ENCODE measurements around the gene NT5C. TPM values are rescaled to one million over a fixed set of nuclear protein-coding genes. Genes with fewer than 3 reads are reported as not detected.
"Not testable (repeated sequence)": the region's sequence is repeated elsewhere in the genome, so short reads cannot be mapped to it uniquely, and the experiment has no call there.

The NT5C gene
- 135 and 304 TPM in 2 replicates for total RNA-seq (2014; rRNA removed; shearing (Covaris generic); ENCODE audit: low replicate concordance)

- in situ Hi-C loops (cut with HindIII; ENCODE audit: low pct_unique_long_range_greater_than_20kb, low sequenced_read_pairs), result no loop called here
- peak; percentile 88 for DNase-seq (ENCODE audit: low read depth)
These were observed at the start of gene NT5C for GRCh38 chr17:75131278-75132017. Gene NT5C, minus strand, starts transcription at chr17:75131742. Its CDS starts 35 bp downstream, at chr17:75131707.

DNA sequence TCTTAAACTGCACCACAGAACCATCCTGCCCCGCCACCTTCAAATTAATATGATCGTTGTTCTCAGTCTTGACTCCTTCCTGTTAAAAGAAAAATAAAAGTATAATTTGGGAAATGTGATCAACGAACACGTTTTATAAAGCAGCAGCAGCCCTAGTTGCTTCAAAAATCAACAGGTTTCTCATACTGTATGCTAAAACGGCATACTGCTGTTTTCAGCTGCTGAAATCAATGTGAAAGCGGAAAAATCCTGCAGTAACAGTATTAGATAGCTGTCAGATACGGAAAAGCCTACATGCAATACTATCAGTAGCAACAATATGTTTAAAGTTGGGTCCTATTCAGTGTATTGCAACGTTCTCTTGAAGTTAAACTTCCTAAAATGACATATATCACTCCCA lies 49.6 kb upstream of the NT5C start:
- in situ Hi-C loops (cut with HindIII; ENCODE audit: low pct_unique_long_range_greater_than_20kb, low sequenced_read_pairs), result no loop called here
- DNase-seq (ENCODE audit: low read depth), result no peak

- in situ Hi-C loops (cut with HindIII; ENCODE audit: low pct_unique_long_range_greater_than_20kb, low sequenced_read_pairs), result no loop called here
- DNase-seq (ENCODE audit: low read depth), result no peak
These were observed 46.9 kb upstream of the NT5C start for GRCh38 chr17:75178453-75178852.

DNA sequence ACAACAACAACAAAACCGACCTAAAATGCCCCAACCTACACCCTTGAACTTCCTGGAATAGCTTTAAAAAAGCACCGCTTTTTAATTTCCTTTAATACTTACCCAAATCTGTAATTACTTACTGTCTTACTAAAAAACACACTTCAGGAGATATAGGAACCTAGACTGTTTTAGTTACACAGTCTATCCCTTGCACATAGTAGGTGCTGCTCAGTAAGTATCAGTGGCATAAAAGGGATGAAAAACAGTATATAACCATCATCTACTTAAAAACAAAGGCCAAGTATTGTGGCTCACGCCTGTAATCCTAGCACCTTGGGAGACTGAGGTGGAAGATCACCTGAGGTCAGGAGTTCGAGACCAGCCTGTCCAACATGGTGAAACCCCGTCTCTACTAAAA lies 45.1 kb upstream of the NT5C start:
- in situ Hi-C loops (cut with HindIII; ENCODE audit: low pct_unique_long_range_greater_than_20kb, low sequenced_read_pairs), result no loop called here
- no peak for DNase-seq (ENCODE audit: low read depth)

- in situ Hi-C loops (cut with HindIII; ENCODE audit: low pct_unique_long_range_greater_than_20kb, low sequenced_read_pairs), result no loop called here
These were observed 43.5 kb upstream of the NT5C start for GRCh38 chr17:75174996-75175395.

DNA sequence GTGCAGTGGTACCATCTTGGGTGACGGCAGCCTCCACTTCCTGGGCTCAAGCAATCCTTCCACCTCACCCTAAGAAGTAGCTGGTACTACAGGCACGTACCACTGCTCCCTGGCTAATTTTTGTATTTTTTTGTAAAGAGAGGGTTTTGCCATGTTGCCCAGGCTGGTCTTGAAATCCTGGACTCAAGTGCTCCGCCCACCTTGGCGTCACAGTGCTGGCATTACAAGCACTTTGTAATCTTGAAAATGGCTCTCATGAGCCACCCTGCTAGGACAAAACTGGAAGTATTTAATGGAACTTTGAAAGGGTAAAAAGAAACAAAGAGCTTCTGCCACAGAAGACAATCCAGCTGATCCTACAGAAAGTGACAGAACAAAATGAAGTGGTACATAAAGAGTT lies 42.0 kb upstream of the NT5C start:
- no peak for DNase-seq (ENCODE audit: low read depth)
- in situ Hi-C loops (cut with HindIII; ENCODE audit: low pct_unique_long_range_greater_than_20kb, low sequenced_read_pairs), result no loop called here

More at GRCh38 chr17:75174996-75175395, 43.5 kb upstream of the NT5C start:
- DNase-seq (ENCODE audit: low read depth), result no peak

- in situ Hi-C loops (cut with HindIII; ENCODE audit: low pct_unique_long_range_greater_than_20kb, low sequenced_read_pairs), result no loop called here
- no peak for DNase-seq (ENCODE audit: low read depth)
These were observed 37.5 kb upstream of the NT5C start for GRCh38 chr17:75168998-75169397.

- in situ Hi-C loops (cut with HindIII; ENCODE audit: low pct_unique_long_range_greater_than_20kb, low sequenced_read_pairs); DNase-seq (ENCODE audit: low read depth): not testable (repeated sequence)
These were observed 33.1 kb upstream of the NT5C start for GRCh38 chr17:75164606-75165005.

DNA sequence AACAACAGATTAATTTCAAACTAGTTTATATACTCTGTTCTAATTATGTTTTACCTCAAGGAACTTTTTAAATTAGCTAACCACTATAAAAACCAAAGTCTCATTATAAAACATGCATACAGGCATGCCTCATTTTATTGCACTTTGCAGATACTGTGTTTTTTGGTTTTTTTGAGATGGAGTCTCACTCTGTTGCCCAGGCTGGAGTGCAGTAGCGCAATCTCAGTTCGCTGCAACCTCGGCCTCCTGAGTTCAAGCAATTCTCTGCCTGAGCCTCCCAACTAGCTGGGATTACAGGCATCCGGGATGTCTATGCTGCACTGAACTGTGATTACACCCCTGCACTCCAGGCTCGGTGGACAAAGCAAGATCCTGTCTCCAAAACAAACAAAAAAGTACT lies 31.5 kb upstream of the NT5C start:
- in situ Hi-C loops (cut with HindIII; ENCODE audit: low pct_unique_long_range_greater_than_20kb, low sequenced_read_pairs), result no loop called here
- DNase-seq (ENCODE audit: low read depth), result no peak

DNA sequence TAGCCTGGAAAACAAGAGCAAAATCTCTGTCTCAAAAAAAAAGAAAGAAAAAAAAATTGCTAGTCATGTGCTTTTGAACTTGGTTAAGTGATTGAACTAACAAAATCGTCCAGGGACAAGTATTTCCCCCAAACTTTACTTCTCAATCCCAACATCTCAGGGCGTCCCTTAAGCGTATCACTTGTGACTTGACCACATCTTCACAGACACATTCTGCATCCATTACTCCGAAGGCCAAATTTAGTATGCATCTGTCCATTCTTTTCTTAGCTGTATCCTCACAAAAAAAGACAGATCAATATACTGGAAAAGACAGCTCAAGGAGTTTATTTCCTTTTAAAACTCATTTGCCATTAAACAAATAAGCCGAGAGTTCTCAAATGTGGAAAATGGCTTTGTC lies 28.7 kb upstream of the NT5C start:
- in situ Hi-C loops (cut with HindIII; ENCODE audit: low pct_unique_long_range_greater_than_20kb, low sequenced_read_pairs), result no loop called here
- no peak for DNase-seq (ENCODE audit: low read depth)

DNA sequence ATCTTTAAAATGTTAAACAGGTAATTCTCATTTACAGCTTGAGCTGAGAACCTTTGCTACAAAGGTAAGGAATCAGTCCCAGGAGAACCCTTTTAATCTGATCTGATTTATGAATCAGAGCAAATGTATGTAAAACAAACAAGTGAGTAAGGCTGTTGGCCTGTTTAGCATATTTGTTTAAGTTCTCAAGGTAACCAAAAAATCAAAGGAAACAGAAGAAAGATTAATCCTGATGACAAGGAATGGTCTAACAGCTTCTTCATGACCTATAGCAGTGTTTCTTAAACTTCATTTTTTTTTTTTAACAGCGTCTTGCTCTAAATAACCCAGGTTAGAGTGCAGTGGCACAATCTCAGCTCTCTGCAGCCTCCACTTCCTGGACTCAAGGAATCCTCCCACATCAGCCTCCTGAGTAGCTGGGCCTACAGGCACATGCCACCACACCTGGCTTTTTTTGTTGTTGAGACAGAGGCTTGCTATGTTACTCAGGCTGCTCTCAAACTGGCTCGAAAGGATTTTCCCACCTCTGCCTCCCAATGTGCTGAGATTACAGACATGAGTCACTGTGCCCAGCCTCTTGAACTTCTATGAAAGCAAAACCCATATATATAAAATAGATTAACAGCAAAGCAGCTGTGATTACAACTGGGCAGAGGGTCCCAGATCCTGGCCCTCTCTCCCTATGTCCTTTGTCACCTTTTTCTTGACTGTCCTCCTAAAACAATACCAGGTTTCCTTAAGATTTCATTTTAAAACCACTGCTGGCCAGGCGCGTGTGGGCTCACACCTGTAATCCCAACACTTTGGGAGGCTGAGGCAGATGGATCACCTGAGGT lies 27.9 kb upstream of the NT5C start:
- in situ Hi-C loops (cut with HindIII; ENCODE audit: low pct_unique_long_range_greater_than_20kb, low sequenced_read_pairs), result no loop called here
- DNase-seq (ENCODE audit: low read depth), result peak; percentile 27

- DNase-seq (ENCODE audit: low read depth); in situ Hi-C loops (cut with HindIII; ENCODE audit: low pct_unique_long_range_greater_than_20kb, low sequenced_read_pairs): not testable (repeated sequence)
These were observed 26.9 kb upstream of the NT5C start for GRCh38 chr17:75158480-75158879.

- DNase-seq (ENCODE audit: low read depth), result peak; percentile 77
- in situ Hi-C loops (cut with HindIII; ENCODE audit: low pct_unique_long_range_greater_than_20kb, low sequenced_read_pairs), result no loop called here
These were observed 23.7 kb upstream of the NT5C start for GRCh38 chr17:75155191-75155601.

DNA sequence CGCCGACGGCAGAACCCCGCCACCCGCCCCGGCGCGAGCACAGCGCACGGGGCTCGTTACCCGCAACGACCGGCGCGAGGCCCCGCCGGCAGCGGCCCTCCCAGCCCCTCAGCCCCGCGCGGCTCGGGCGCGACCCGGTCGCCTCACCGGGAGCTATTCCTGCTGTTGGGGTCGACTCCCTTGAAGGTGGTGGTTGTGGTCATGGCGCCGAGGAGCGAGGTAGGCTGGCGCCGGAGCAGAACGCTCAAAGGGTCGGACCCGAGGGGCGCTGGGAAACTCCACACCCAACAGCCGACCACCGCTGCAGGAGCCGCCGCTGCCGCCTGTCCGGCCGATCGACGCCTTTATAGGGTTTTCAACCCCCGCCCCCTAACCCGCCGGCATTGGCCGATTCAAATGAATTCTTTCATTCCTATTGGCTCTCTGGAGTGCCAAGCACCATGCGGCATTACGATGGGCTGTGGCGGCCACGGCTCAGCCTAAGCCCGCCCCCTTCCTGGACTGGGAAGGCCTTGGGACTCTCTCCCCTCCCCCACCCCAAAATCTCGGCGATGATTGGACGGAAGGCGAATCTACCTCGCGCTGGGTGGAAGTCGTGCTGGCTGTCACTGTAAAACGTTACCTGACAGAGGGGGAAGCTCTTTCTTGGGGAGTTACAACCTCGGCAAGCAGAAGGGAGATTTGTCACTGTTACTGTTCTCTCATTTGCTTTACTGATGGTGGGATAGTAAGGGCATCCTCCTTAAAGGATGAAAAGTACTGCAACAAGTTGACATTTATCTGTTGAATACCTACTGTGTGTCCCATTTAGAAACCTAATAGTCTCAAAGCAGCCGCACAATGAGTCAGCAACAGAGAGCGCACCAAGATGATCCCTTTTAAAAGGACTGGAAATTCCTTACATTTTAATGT lies 22.9 kb upstream of the NT5C start, which contains the start of gene JPT1:
Gene JPT1, minus strand, starts transcription at position 318 of the 912 bp plus-strand sequence. Its CDS starts 115 bp downstream, at position 203.
- DNase-seq (ENCODE audit: low read depth), result peak; percentile 99
- in situ Hi-C loops (cut with HindIII; ENCODE audit: low pct_unique_long_range_greater_than_20kb, low sequenced_read_pairs), result no loop called here

- in situ Hi-C loops (cut with HindIII; ENCODE audit: low pct_unique_long_range_greater_than_20kb, low sequenced_read_pairs), result no loop called here
- no peak for DNase-seq (ENCODE audit: low read depth)
These were observed 22.2 kb upstream of the NT5C start for GRCh38 chr17:75153780-75154194.

DNA sequence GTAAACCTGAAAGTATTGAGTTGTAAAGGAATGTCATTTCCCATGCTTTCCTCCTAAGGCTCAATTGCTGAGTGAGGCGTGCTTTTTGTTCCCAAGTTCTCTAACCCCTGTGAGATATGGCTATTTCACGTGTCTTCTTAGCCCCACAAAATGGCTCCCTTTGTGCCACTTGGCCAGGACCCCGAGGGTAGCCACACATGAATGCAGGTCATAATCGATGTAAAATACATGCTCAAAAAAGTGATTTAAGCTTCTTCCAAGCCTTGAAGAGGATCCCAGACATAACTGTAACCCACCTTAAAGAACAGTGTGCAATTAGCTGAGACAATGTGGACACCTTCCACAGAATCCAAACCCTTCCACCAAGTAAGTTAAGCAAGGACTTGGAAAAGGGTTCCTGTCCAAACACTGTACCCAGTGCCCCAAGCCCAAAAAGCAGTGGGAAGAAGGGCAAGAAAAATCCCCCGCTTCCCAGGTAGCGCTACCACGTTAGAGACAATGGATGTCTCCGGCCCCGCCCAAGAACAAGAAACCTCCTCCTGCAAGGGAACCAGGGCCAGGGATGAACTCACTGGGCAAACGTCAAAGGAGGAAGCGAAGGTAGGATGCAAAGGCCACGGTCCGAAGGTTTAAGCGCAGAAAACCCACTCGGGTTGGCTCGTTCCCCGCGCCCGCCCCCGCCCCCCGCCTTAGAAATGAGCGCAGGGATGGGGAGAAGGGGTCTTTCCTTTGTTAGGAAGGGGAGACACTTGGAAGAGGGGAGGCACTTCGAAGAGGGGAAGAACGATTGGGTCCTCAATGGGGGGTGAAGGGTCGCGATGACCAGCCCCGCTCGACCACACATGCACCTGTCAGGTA lies 21.6 kb upstream of the NT5C start:
- peak; percentile 43 for DNase-seq (ENCODE audit: low read depth)
- in situ Hi-C loops (cut with HindIII; ENCODE audit: low pct_unique_long_range_greater_than_20kb, low sequenced_read_pairs), result no loop called here

DNA sequence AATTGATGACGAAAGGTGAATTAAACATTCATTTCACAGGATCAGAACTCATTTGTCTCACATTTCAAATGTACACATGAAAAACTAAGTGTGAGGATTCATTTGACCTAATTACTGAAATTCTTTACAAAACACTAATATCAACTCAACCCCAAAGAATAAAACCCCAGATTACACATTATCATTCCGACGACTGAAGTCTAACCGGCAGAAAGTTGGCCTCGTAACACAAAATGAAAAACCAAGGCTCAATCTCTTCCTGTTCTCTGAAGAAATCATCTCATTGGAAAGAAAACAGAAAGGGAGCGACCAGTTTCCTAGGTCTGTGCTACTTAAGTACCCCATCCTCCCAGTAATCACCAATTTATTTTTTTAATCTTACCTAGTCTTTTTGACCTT lies 21.0 kb upstream of the NT5C start:
- DNase-seq (ENCODE audit: low read depth), result no peak
- in situ Hi-C loops (cut with HindIII; ENCODE audit: low pct_unique_long_range_greater_than_20kb, low sequenced_read_pairs), result no loop called here

Data from Caki2 (cell line).